OCI-LY1 (cell line): ENCODE data around the gene RGS10.

Experiments
- H2AFZ ChIP-seq: fragments of 200-600 bp; sonication (generic), shearing (Covaris generic); 2 replicates; pipeline ENCODE4 v1.6.0; 2014; ENCODE audit warnings: antibody characterized with exemption, mild to moderate bottlenecking, low read length
- H3F3A ChIP-seq: fragments of 200-600 bp; sonication (generic), shearing (Covaris generic); 2 replicates; pipeline ENCODE4 v1.6.0; 2014; ENCODE audit warnings: mild to moderate bottlenecking, antibody characterized with exemption, low read length, moderate library complexity; ENCODE audit not compliant: insufficient read depth
- H3K27ac ChIP-seq: fragments of 200-600 bp; sonication (generic); 2 replicates; pipeline ENCODE4 v1.5.1; 2014; ENCODE audit warnings: low read length, mixed run types, mild to moderate bottlenecking, low read depth; ENCODE audit not compliant: poor library complexity, severe bottlenecking
- H3K27me3 ChIP-seq: fragments of 200-600 bp; sonication (generic); 2 replicates; pipeline ENCODE4 v1.6.0; 2014; ENCODE audit warnings: antibody characterized with exemption, mild to moderate bottlenecking, low read length, moderate library complexity; ENCODE audit not compliant: insufficient read depth
- H3K36me3 ChIP-seq: fragments of 200-600 bp; sonication (generic); 2 replicates; pipeline ENCODE4 v1.6.1; 2014; ENCODE audit warnings: mild to moderate bottlenecking, antibody characterized with exemption, low read length, moderate library complexity, mixed read lengths; ENCODE audit not compliant: insufficient read depth
- H3K4me1 ChIP-seq: fragments of 200-600 bp; sonication (generic); 2 replicates; pipeline ENCODE4 v1.5.1; 2014; ENCODE audit warnings: mild to moderate bottlenecking, low read length, moderate library complexity; ENCODE audit not compliant: insufficient read depth, severe bottlenecking
- H3K4me2 ChIP-seq: fragments of 200-600 bp; sonication (generic), shearing (Covaris generic); 2 replicates; pipeline ENCODE4 v1.6.1; 2014; ENCODE audit warnings: low read length
- H3K4me3 ChIP-seq: fragments of 200-600 bp; sonication (generic); 2 replicates; pipeline ENCODE4 v1.5.1; 2014; ENCODE audit warnings: low read length, low read depth, mild to moderate bottlenecking, mixed read lengths; ENCODE audit not compliant: poor library complexity, severe bottlenecking
- H3K79me2 ChIP-seq: fragments of 200-600 bp; shearing (Covaris generic); 2 replicates; pipeline ENCODE4 v1.6.1; 2016; ENCODE audit warnings: mixed run types, low read length, mixed read lengths; ENCODE audit not compliant: insufficient read depth
- H3K9ac ChIP-seq: fragments of 200-600 bp; sonication (generic), shearing (Covaris generic); 2 replicates; pipeline ENCODE4 v1.6.1; 2014; ENCODE audit warnings: mild to moderate bottlenecking, low read length, mixed read lengths
- H3K9me2 ChIP-seq: fragments of 200-600 bp; sonication (generic), shearing (Covaris generic); 2 replicates; pipeline ENCODE4 v1.6.1; 2014; ENCODE audit warnings: low read depth, mild to moderate bottlenecking, low read length, mixed read lengths
- H3K9me3 ChIP-seq: fragments of 200-600 bp; shearing (Covaris generic); 2 replicates; pipeline ENCODE4 v1.6.1; 2014; ENCODE audit warnings: low read length, mixed read lengths
- H4K20me1 ChIP-seq: fragments of 200-600 bp; sonication (generic), shearing (Covaris generic); 2 replicates; pipeline ENCODE4 v1.6.0; 2016; ENCODE audit warnings: mild to moderate bottlenecking, low read length; ENCODE audit not compliant: insufficient read depth
- CTCF ChIP-seq: fragments of 200-600 bp; sonication (generic), shearing (Covaris generic); IDR thresholded peaks from 2 replicates; pipeline ENCODE4 v1.5.1; 2017; ENCODE audit warnings: mild to moderate bottlenecking, antibody characterized with exemption, low read length, moderate library complexity, mixed read lengths
- EZH2 ChIP-seq: fragments of 200-600 bp; sonication (generic), shearing (Covaris generic); IDR thresholded peaks from 2 replicates; pipeline ENCODE4 v1.8.0; 2017; ENCODE audit warnings: borderline replicate concordance, mixed run types, mild to moderate bottlenecking, antibody characterized with exemption, low read length, moderate library complexity, mixed read lengths

Gene RGS10

GRCh38 chr10:119454990-119455389 lies 87.5 kb downstream of the RGS10 start:
- no peak overlapping the region for H3K4me3 ChIP-seq
- no peak for TF ChIP-seq CTCF
- TF ChIP-seq EZH2: no peak
- H3K27ac ChIP-seq: no peak overlapping the region
- H3K4me1 ChIP-seq: peaks cover 4% of the 10 kb centered on the region
- H3K9ac ChIP-seq: no peak overlapping the region
- no peaks in the 10 kb centered on the region for H3K9me3 ChIP-seq
- peaks cover 7% of the 10 kb centered on the region; the same call in 1 of the 2 replicates for H3K27me3 ChIP-seq
- no peaks in the 10 kb centered on the region for H3K36me3 ChIP-seq
- no peaks in the 10 kb centered on the region for H3K79me2 ChIP-seq
- no peaks in the 10 kb centered on the region for H3F3A ChIP-seq
- H2AFZ ChIP-seq: no peak overlapping the region
- H3K4me2 ChIP-seq: no peak overlapping the region
- no peaks in the 10 kb centered on the region for H4K20me1 ChIP-seq
- no peaks in the 10 kb centered on the region for H3K9me2 ChIP-seq

- TF ChIP-seq CTCF (no peak), EZH2 (no peak)
Measured at GRCh38 chr10:119454316-119454715, 88.2 kb downstream of the RGS10 start.

GRCh38 chr10:119453313-119453712 lies 89.2 kb downstream of the RGS10 start:
- Histone ChIP-seq H2AFZ (no peak overlapping the region), H3K4me1 (peaks cover 4% of the 10 kb centered on the region), H3K27me3 (peaks cover 7% of the 10 kb centered on the region; the same call in 1 of the 2 replicates), H3K36me3 (no peaks in the 10 kb centered on the region), H3F3A (no peaks in the 10 kb centered on the region), H3K27ac (no peak overlapping the region), H3K9ac (no peak overlapping the region), H3K79me2 (no peaks in the 10 kb centered on the region), H3K9me2 (no peaks in the 10 kb centered on the region), H4K20me1 (no peaks in the 10 kb centered on the region), H3K4me2 (no peak overlapping the region), H3K4me3 (no peak overlapping the region), H3K9me3 (no peaks in the 10 kb centered on the region)
- TF ChIP-seq EZH2 (no peak), CTCF (no peak)

More at GRCh38 chr10:119454316-119454715, 88.2 kb downstream of the RGS10 start:
- H3K4me2 ChIP-seq: no peak overlapping the region
- H3K4me1 ChIP-seq: peaks cover 4% of the 10 kb centered on the region
- H3F3A ChIP-seq: no peaks in the 10 kb centered on the region
- no peak overlapping the region for H3K9ac ChIP-seq
- H4K20me1 ChIP-seq: no peaks in the 10 kb centered on the region
- H3K27me3 ChIP-seq: peaks cover 7% of the 10 kb centered on the region; the same call in 1 of the 2 replicates
- H3K79me2 ChIP-seq: no peaks in the 10 kb centered on the region
- no peaks in the 10 kb centered on the region for H3K36me3 ChIP-seq
- no peak overlapping the region for H2AFZ ChIP-seq
- H3K27ac ChIP-seq: no peak overlapping the region
- no peaks in the 10 kb centered on the region for H3K9me3 ChIP-seq
- no peaks in the 10 kb centered on the region for H3K9me2 ChIP-seq
- H3K4me3 ChIP-seq: no peak overlapping the region
